A549 treated with Hydrocortisone at 1 μM for 4 hours (cell line): Measurements from ENCODE around the gene ALPK1. TPM values are rescaled to one million over a fixed set of nuclear protein-coding genes. Genes with fewer than 3 reads are reported as not detected.

Experiments used
- total RNA-seq: library from RNA; stranded (reverse); fragments of 200-300 nt; extraction: Qiagen RNA extraction; gene quantifications from 5 replicates; pipeline ENCODE4 v1.2.3, GENCODE V29; 2022

ALPK1 gene
- total RNA-seq: 1.7 to 2.2 TPM (median 2.1 TPM) in 5 replicates

GRCh38 chr4:112296949-112297880 lies at the start of gene ALPK1:
ALPK1 (plus strand) TSS chr4:112297369.

Other genes starting within 250 kb of the ALPK1 start
- gene FAM241A, start 151.9 kb upstream of the ALPK1 start, total RNA-seq: 0.68 to 0.99 TPM (median 0.76 TPM) in 5 replicates
- 7.9 to 11.6 TPM (median 9.9 TPM) in 5 replicates for gene AP1AR, start 65.6 kb upstream of the ALPK1 start, total RNA-seq
- gene TIFA, start 11.5 kb upstream of the ALPK1 start, total RNA-seq: 3.1 to 5.1 TPM (median 4.0 TPM) in 5 replicates
- 0.05 to 0.06 TPM in 2 of 5 replicates, not detected in the others for gene NEUROG2, start 218.8 kb downstream of the ALPK1 start, total RNA-seq